A673 (cell line): ENCODE data around the gene NUTM2E.
"Not testable (repeated sequence)": the region's sequence is repeated elsewhere in the genome, so short reads cannot be mapped to it uniquely, and the experiment has no call there.

Source experiments
- EZH2 ChIP-seq: fragments of 200-600 bp; sonication (generic); IDR thresholded peaks from 2 replicates; pipeline ENCODE4 v1.6.1; 2017; ENCODE audit warnings: borderline replicate concordance, low read depth, mild to moderate bottlenecking, mixed read lengths, antibody characterized with exemption, low read length; ENCODE audit not compliant: poor library complexity, severe bottlenecking
- TF ChIP-seq, protein P1 (sequence below): fragments of 300-800, 200-600 bp; sonication (generic); conservative IDR thresholded peaks from 2 replicates; pipeline ENCODE4 v1.5.1; 2017; ENCODE audit warnings: low read depth, mild to moderate bottlenecking, antibody characterized with exemption, low read length, moderate library complexity, mixed read lengths

DNA sequence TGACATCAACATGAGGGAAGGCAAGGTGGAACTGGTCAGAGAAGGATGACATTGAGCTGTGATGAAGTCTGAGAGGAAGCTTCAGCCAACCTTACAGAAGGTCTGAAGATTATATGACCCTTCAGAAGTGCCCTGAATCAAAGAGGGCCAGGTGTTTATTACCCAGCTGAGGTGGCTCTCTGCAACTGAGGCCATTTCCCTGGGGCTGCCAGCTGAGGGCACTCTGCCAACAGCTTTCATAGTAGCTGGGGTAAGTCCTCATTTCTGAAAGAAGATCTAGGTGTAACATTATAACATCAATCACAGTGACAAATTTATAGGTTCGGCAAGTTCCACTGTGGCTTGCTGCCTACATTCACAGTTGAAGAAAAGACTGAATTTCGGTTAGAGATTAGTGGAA is 37.2 kb upstream of the NUTM2E start:
- TF ChIP-seq, protein P1, sequence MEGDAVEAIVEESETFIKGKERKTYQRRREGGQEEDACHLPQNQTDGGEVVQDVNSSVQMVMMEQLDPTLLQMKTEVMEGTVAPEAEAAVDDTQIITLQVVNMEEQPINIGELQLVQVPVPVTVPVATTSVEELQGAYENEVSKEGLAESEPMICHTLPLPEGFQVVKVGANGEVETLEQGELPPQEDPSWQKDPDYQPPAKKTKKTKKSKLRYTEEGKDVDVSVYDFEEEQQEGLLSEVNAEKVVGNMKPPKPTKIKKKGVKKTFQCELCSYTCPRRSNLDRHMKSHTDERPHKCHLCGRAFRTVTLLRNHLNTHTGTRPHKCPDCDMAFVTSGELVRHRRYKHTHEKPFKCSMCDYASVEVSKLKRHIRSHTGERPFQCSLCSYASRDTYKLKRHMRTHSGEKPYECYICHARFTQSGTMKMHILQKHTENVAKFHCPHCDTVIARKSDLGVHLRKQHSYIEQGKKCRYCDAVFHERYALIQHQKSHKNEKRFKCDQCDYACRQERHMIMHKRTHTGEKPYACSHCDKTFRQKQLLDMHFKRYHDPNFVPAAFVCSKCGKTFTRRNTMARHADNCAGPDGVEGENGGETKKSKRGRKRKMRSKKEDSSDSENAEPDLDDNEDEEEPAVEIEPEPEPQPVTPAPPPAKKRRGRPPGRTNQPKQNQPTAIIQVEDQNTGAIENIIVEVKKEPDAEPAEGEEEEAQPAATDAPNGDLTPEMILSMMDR, result not testable (repeated sequence)
- TF ChIP-seq EZH2, result not testable (repeated sequence)
